NCI-H1930 (cell line): ENCODE results near the gene ALPK3.

Source experiments
- DNase-seq, 2 experiments: peaks; one replicate each; lab custom pipeline; 2025; lab: John Stamatoyannopoulos, UW

The ALPK3 gene

DNA sequence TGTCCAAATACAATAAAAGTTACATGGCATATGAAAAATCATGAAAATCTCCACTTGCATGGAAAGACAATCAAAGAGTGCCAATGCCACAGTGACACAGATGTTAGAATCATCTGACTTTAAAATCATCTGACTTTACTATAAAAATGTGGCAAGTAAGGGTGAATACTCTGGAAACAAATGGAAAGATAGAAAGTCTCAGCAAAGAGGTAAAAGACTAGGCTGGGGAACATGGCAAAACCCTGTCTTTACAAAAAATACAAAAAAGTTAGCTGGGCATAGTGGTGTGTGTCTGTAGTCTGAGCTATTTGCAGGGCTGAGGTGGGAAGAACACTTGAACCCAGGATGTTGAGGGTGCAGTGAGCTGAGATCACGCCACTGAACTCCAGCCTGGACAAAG lies 29.1 kb downstream of the ALPK3 start:
- DNase-seq = no peak

DNA sequence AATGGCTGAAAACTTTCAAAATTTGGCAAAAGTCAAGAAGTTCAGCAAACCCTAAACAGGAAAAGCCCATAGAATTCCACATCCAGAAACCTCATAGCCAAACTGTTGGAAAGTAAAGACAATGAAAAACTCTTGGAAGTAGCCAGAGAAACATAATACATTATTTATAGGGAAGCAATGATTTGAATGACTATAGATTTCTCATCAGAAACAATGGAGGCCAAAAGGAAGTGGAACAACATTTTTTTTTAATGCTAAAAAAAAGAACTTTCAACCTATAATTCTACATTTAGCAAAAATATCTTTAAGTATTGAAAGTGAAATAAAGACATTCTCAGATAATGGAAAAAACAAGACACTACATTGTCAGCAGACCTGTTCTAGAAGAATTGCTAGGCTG lies 30.2 kb downstream of the ALPK3 start:
- no peak for DNase-seq

- DNase-seq = no peak
These were observed 35.1 kb downstream of the ALPK3 start for GRCh38 chr15:84852212-84852611.

- no peak for DNase-seq
These were observed 38.0 kb downstream of the ALPK3 start for GRCh38 chr15:84855136-84855535.

- no peak for DNase-seq
These were observed 38.6 kb downstream of the ALPK3 start for GRCh38 chr15:84855765-84856164.

- DNase-seq = no peak
These were observed 39.7 kb downstream of the ALPK3 start for GRCh38 chr15:84856731-84857417.

GRCh38 chr15:84857418-84858004 lies 40.4 kb downstream of the ALPK3 start:
- DNase-seq = no peak

- no peak for DNase-seq
These were observed 41.1 kb downstream of the ALPK3 start for GRCh38 chr15:84858231-84858630.

DNA sequence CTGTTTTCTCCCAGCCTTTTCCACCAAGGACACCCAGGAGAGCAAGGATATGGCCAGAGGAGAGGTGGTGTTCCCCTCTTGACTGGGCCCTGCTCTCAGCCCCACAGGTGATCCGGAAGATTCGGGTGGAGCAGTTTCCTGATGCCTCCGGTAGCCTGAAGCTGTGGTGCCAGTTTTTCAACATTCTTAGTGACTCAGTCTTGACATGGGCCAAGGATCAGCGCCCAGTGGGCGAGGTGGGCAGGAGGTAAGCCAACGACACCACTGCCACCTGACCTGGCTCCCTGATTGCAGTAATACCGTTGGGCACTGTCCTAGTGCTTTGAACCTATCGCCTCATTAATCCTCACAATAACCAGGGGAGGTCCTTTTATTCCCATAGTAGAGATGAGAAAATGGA lies 42.0 kb downstream of the ALPK3 start:
- no peak for DNase-seq

GRCh38 chr15:84859651-84860050 lies 42.5 kb downstream of the ALPK3 start:
- no peak for DNase-seq

GRCh38 chr15:84861781-84862180 lies 44.6 kb downstream of the ALPK3 start:
- DNase-seq = no peak

GRCh38 chr15:84862214-84862975 lies 45.2 kb downstream of the ALPK3 start:
- no peak for DNase-seq

GRCh38 chr15:84863565-84864443 lies 46.6 kb downstream of the ALPK3 start:
- no peak for DNase-seq

GRCh38 chr15:84864444-84864795 lies 47.3 kb downstream of the ALPK3 start:
- DNase-seq = no peak

GRCh38 chr15:84865074-84865569 lies 48.0 kb downstream of the ALPK3 start:
- no peak for DNase-seq

DNA sequence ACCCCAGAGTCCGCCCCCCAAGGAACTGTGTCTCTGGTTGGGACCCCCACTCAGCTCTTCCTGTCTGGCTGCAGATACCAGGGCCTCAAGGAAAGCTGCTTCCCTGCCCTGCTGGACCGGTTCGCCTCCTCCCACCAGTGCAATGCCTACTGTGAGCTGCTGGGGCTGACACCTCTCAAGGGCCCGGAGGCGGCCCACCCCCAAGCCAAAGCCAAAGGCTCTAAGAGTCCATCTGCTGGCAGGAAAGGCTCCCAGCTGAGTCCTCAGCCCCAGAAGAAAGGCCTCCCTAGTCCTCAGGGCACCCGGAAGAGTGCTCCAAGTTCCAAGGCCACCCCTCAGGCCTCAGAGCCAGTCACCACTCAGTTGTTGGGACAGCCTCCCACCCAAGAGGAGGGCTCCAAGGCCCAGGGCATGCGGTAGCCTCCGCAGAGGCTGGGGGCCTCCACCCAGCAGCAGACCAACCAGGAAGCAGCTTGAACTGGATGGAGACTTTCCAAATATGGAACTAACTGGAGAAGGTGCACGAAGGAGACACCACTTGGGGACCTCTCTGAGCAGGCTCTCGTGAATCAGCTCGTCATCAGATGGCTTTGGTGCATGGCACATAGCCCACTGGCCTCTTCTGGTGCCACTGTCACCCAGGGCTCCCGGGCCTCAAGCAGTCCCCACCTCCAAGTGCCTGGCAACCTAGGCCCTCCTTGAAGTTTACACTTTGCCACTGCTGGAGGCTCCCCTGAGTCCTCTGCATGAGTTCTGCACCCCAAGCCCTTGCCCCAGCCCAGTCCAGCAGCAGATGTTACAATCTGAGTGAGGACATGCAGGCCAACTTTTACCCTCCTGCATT lies 51.1 kb downstream of the ALPK3 start:
- DNase-seq = no peak

DNA sequence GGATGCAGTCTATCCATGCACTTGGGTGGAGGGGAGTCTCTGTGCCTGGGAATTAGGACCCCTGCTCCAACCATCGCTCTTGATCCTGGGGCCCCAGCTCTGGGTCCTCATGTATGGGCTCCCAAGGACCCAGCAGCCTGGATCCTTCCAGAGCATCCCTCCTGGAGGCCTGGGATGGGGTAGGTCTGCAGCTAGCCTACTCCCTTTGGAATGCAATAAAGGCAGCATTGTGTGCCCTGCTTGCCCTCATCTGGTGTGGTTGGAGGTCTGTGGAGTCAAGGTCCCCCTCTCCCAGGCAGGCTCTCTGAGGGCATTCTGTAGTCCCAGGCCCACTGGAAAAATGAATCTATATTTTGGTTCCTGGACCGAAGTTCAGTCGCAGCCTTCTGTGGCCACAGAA lies 52.4 kb downstream of the ALPK3 start:
- DNase-seq = no peak

DNA sequence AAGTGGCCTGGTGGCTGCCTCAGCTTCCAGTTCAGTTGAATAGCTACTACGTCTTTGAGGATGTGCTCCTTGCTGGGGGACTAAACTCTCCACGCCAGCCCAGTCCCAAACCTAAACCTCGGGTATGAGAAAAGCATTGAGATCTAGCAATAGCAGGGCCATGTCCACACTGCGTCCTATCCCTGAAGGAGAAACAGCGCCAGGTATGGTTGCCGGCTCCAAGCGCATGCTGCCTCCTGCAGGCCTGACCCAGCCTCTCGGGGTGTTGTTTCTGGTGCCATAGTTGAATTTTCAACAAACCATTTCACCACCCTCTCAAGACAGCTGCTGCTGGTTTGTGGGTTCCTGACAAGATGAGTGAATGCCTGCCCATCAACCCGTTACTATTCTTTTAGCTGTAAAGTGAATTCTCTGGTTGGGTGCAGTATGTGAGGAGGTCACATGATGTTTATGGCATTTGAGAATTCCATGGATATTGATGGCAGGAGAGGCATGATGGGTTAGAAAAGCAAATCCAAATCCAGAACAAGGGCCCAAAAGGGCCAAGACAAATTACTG lies 54.4 kb downstream of the ALPK3 start:
- no peak for DNase-seq

GRCh38 chr15:84872009-84872910 lies 55.1 kb downstream of the ALPK3 start:
- DNase-seq = no peak

DNA sequence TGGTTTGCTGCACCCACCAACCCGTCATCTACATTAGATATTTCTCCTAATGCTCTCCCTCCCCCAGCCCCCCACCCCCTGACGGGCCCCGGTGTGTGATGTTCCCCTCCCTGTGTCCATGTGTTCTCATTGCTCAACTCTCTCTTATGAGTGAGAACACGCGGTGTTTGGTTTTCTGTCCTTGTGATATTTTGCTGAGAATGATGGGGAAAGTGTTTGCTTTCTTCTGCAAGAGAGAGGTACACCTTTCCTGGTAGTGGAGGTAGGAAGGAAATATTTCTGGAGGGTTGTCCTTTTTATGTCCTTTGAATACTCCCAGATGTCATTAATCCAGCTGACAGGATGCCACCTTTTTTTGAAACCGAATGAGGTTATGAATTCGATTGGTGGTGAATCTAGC lies 56.8 kb downstream of the ALPK3 start:
- no peak for DNase-seq
